Measurements from ENCODE around the gene EYS.

The EYS gene

GRCh38 chr6:63788569-63788968 lies 1918.5 kb downstream of the EYS start:
- no peaks in the 10 kb centered on the region for H3F3A ChIP-seq (ENCODE audit: insufficient read depth, low read length)
- no peaks in the 10 kb centered on the region for H3K4me1 ChIP-seq (ENCODE audit: low read length)
- no peaks in the 10 kb centered on the region for H3K36me3 ChIP-seq (replicated peaks; ENCODE audit: insufficient read depth, low read length)
- no peak overlapping the region for H3K4me3 ChIP-seq (ENCODE audit: low read length)
- no peaks in the 10 kb centered on the region for H3K27me3 ChIP-seq (replicated peaks; ENCODE audit: insufficient read depth, low read length)
- no peaks in the 10 kb centered on the region for H4K20me1 ChIP-seq (ENCODE audit: insufficient read depth, low read length)
- H3K9me3 ChIP-seq (replicated peaks; ENCODE audit: insufficient read depth, low read length), result no peaks in the 10 kb centered on the region
- TF ChIP-seq EZH2 (optimal IDR thresholded peaks at IDR 0.05; ENCODE audit: low read depth, low read length), result no peak
- no peak for TF ChIP-seq CTCF (IDR thresholded peaks at IDR 0.05; ENCODE audit: low read length)
- no peak for TF ChIP-seq EZH2phosphoT487 (IDR thresholded peaks at IDR 0.05; ENCODE audit: low read length)
- no peaks in the 10 kb centered on the region for H3K9me2 ChIP-seq (replicated peaks; ENCODE audit: insufficient read depth, low read length)
- H3K9ac ChIP-seq (ENCODE audit: low read length), result no peak overlapping the region
- DNase-seq, result no peak
- no peak overlapping the region for H2AFZ ChIP-seq (ENCODE audit: low read length)
- no peak overlapping the region for H3K4me2 ChIP-seq (ENCODE audit: low read depth, low read length)
- no peaks in the 10 kb centered on the region for H3K79me2 ChIP-seq (ENCODE audit: low read length)
- no peak overlapping the region for H3K27ac ChIP-seq (ENCODE audit: low read length)

GRCh38 chr6:63787021-63787420 lies 1920.0 kb downstream of the EYS start:
- Histone ChIP-seq H3K4me3 (ENCODE audit: low read length) (no peak overlapping the region), H3K36me3 (replicated peaks; ENCODE audit: insufficient read depth, low read length) (no peaks in the 10 kb centered on the region), H3K4me1 (ENCODE audit: low read length) (peaks cover 6% of the 10 kb centered on the region), H3K79me2 (ENCODE audit: low read length) (no peaks in the 10 kb centered on the region), H3K9me2 (replicated peaks; ENCODE audit: insufficient read depth, low read length) (no peaks in the 10 kb centered on the region), H3K27me3 (replicated peaks; ENCODE audit: insufficient read depth, low read length) (no peaks in the 10 kb centered on the region), H3K9me3 (replicated peaks; ENCODE audit: insufficient read depth, low read length) (no peaks in the 10 kb centered on the region), H3K27ac (ENCODE audit: low read length) (no peak overlapping the region), H4K20me1 (ENCODE audit: insufficient read depth, low read length) (no peaks in the 10 kb centered on the region), H3F3A (ENCODE audit: insufficient read depth, low read length) (no peaks in the 10 kb centered on the region), H3K9ac (ENCODE audit: low read length) (no peak overlapping the region), H2AFZ (ENCODE audit: low read length) (no peak overlapping the region), H3K4me2 (ENCODE audit: low read depth, low read length) (no peak overlapping the region)
- DNase-seq, result no peak
- no peak for TF ChIP-seq CTCF (IDR thresholded peaks at IDR 0.05; ENCODE audit: low read length)
- TF ChIP-seq EZH2 (optimal IDR thresholded peaks at IDR 0.05; ENCODE audit: low read depth, low read length), result no peak
- no peak for TF ChIP-seq EZH2phosphoT487 (IDR thresholded peaks at IDR 0.05; ENCODE audit: low read length)

- Histone ChIP-seq H3K4me2 (ENCODE audit: low read depth, low read length) (no peak overlapping the region), H3K9me2 (replicated peaks; ENCODE audit: insufficient read depth, low read length) (no peaks in the 10 kb centered on the region), H4K20me1 (ENCODE audit: insufficient read depth, low read length) (no peaks in the 10 kb centered on the region), H3K4me3 (ENCODE audit: low read length) (no peak overlapping the region), H3F3A (ENCODE audit: insufficient read depth, low read length) (no peaks in the 10 kb centered on the region), H3K27me3 (replicated peaks; ENCODE audit: insufficient read depth, low read length) (no peaks in the 10 kb centered on the region), H3K79me2 (ENCODE audit: low read length) (no peaks in the 10 kb centered on the region), H3K4me1 (ENCODE audit: low read length) (peaks cover 6% of the 10 kb centered on the region), H3K9me3 (replicated peaks; ENCODE audit: insufficient read depth, low read length) (no peaks in the 10 kb centered on the region), H3K27ac (ENCODE audit: low read length) (no peak overlapping the region), H3K36me3 (replicated peaks; ENCODE audit: insufficient read depth, low read length) (no peaks in the 10 kb centered on the region), H2AFZ (ENCODE audit: low read length) (no peak overlapping the region), H3K9ac (ENCODE audit: low read length) (no peak overlapping the region)
- TF ChIP-seq EZH2 (optimal IDR thresholded peaks at IDR 0.05; ENCODE audit: low read depth, low read length) (no peak), EZH2phosphoT487 (IDR thresholded peaks at IDR 0.05; ENCODE audit: low read length) (no peak), CTCF (IDR thresholded peaks at IDR 0.05; ENCODE audit: low read length) (no peak)
- DNase-seq, result no peak
Observed at GRCh38 chr6:63785006-63785405, 1922.0 kb downstream of the EYS start.

All from MM.1S (cell line).